GM12873 (cell line): ENCODE data around the gene CSF2RB.

Experiments used
- TF ChIP-seq, protein P1 (sequence below): IDR thresholded peaks from 2 replicates; pipeline ENCODE4 v1.5.1; 2012; ENCODE audit warnings: low read depth, mild to moderate bottlenecking, moderate library complexity, low read length, control low read depth; ENCODE audit not compliant: insufficient read depth; ENCODE audit errors: missing control alignments

CSF2RB gene

DNA sequence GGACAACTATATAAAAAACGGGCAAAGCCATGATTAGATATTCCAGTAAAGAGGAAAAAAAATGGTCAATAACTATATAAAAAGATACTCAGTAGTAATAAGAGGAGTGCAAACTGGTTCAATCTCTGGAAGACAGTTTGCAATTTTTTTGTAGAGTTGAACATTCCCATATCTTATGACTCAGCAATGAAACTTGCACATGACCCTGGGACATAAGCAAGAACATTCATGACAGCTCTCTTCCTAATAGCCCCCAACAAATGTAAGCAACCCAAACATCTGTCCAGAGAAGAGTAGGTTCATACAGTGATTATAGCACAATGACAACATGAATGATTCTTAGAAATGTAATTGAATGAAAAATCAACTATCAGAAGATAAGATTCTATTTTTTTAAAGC lies 21.8 kb upstream of the CSF2RB start:
- TF ChIP-seq, protein P1, sequence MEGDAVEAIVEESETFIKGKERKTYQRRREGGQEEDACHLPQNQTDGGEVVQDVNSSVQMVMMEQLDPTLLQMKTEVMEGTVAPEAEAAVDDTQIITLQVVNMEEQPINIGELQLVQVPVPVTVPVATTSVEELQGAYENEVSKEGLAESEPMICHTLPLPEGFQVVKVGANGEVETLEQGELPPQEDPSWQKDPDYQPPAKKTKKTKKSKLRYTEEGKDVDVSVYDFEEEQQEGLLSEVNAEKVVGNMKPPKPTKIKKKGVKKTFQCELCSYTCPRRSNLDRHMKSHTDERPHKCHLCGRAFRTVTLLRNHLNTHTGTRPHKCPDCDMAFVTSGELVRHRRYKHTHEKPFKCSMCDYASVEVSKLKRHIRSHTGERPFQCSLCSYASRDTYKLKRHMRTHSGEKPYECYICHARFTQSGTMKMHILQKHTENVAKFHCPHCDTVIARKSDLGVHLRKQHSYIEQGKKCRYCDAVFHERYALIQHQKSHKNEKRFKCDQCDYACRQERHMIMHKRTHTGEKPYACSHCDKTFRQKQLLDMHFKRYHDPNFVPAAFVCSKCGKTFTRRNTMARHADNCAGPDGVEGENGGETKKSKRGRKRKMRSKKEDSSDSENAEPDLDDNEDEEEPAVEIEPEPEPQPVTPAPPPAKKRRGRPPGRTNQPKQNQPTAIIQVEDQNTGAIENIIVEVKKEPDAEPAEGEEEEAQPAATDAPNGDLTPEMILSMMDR = no peak

- TF ChIP-seq, protein P1 = no peak
These were observed 21.1 kb upstream of the CSF2RB start for GRCh38 chr22:36892292-36892691.

DNA sequence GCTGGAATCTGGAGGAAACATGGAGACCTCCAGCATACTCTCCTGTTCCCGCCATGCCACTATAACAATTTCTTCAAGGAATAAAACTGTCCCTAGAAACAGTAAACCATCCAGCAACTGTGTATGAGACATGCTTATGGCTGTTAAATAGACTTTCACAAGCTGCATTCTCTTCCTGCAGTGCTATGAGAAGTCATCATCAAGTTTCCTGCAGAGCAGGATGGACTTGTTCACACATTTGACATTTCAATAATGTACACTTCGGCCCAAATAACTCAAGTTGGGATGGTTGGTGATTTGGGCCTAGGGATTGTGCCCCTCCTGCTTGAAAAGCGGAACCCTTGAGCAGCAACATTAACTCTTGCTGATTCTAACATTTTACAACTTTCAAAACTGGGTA lies 20.2 kb upstream of the CSF2RB start:
- TF ChIP-seq, protein P1 = no peak

GRCh38 chr22:36894266-36894665 lies 19.2 kb upstream of the CSF2RB start:
- TF ChIP-seq, protein P1 = no peak

DNA sequence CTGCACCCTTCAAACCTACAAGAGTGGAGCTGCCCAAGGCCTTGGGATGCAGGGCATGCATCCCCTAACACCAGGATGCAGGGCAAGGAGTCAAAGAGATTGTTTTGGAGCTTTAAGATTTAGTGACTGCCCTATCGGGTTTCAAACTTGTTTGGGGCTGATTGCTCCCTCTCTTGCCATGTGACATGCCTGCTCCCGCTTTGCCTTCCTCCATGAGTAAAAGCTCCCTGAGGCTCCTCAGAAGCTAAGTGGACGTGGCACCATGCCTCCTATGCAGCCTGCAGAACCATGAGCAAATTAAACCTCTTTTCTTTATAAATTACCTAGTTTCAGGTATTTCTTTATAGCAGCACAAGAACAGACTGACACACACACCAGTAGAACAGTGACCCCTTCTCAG lies 15.8 kb upstream of the CSF2RB start:
- TF ChIP-seq, protein P1 = no peak

GRCh38 chr22:36898690-36899089 lies 14.7 kb upstream of the CSF2RB start:
- TF ChIP-seq, protein P1 = no peak

GRCh38 chr22:36899498-36899897 lies 13.9 kb upstream of the CSF2RB start:
- TF ChIP-seq, protein P1 = no peak
